SK-N-MC (cell line): ENCODE results near the gene PF4V1.

Source experiments
- EZH2 ChIP-seq: fragments of 200-600 bp; sonication (generic); IDR thresholded peaks from one replicate; pipeline ENCODE4 v1.6.1; 2017; ENCODE audit warnings: antibody characterized with exemption
- POLR2AphosphoS5 ChIP-seq: IDR thresholded peaks from 2 replicates; pipeline ENCODE4 v1.6.1; 2012; ENCODE audit warnings: mild to moderate bottlenecking, low read depth, low read length, borderline replicate concordance

DNA sequence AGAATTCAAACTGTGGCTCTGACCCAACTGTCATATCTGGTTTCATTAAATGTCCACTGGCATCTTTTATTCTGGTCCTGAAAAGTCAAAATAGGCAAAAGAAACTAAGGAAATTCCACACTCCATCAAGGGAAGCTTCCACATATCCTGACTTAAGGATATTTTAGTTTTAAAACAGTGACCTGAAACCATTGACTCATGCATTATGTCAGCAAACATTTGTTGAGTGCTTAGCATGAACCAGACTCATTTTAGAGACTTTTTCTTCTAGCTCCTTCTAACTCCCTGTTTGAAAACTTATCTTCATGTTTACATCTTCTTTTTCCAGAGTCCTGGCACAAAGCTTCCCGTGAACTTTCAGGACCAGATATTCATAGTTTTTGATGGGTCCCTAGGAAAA lies 9.2 kb downstream of the PF4V1 start:
- TF ChIP-seq POLR2AphosphoS5 (no peak), EZH2 (no peak)
